HG02973 (cell line): ENCODE measurements around the gene ARHGAP28.
"Not testable (repeated sequence)": the region's sequence is repeated elsewhere in the genome, so short reads cannot be mapped to it uniquely, and the experiment has no call there.

Experiments used
- ATAC-seq: cut with Tn5 transposase; IDR thresholded peaks from one replicate; pipeline ENCODE4 v1.9.1; 2021; ENCODE audit warnings: moderate library complexity; ENCODE audit not compliant: unreplicated experiment

The ARHGAP28 gene

GRCh38 chr18:6807515-6808257 is 78.2 kb downstream of the ARHGAP28 start:
- no peak for ATAC-seq

DNA sequence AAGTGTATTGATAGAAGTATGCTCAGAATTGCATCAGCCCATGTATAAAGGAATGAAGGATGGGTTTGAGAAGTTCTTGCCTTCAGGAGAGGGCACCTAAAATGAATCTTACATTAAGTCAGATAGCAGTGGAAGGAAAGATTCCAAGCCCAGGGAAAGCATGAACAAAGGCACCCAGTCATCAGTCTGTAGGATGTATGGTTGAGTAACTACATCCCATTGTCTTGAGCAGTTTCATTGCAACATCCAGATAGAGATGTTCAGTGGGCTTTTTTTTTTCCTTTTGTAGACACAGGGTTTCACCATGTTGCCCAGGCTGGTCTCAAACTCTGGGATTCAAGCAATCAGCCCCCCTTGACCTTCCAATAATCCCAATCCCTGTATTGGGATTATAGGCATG is 80.7 kb downstream of the ARHGAP28 start:
- ATAC-seq = no peak

DNA sequence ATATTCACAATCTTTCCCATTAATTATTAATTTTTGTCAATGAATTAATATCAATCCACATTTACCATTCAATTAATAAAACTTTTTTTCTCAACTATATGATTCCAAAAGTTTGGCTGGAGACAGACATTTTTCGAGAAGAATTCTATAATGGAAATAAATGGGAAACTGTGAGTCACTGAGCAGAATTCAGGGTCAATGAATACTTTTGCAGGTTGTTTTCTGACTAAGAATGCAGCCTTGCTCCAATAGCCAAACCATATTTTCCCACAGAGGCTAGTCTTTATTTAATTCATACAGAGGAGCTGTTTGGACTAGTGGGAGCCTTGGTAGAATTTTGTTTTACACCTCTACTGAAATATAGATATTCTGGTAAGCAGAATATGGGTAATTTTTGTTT is 82.3 kb downstream of the ARHGAP28 start:
- ATAC-seq = no peak

- no peak for ATAC-seq
These were observed 85.4 kb downstream of the ARHGAP28 start for GRCh38 chr18:6814882-6815425.

- no peak for ATAC-seq
These were observed 86.6 kb downstream of the ARHGAP28 start for GRCh38 chr18:6816154-6816553.

DNA sequence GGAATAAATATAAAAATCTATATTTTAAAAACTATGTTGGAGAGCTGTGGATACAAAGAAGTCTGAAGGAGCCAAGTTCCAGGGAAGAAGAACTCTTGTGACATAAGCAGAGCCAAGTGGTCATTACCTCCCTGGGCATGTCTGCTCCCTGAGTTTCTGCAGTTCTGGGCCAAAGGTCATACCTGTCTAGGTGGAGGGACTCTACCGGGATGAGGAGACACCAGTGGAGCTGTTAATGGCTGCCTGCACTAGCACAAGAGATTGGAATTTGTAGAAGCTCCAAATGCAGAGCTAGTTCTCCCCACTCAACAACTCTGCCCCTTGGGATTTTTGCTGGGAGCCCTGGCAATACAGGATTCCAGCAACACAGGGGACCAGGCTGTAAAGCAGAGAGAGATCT is 89.8 kb downstream of the ARHGAP28 start:
- no peak for ATAC-seq

DNA sequence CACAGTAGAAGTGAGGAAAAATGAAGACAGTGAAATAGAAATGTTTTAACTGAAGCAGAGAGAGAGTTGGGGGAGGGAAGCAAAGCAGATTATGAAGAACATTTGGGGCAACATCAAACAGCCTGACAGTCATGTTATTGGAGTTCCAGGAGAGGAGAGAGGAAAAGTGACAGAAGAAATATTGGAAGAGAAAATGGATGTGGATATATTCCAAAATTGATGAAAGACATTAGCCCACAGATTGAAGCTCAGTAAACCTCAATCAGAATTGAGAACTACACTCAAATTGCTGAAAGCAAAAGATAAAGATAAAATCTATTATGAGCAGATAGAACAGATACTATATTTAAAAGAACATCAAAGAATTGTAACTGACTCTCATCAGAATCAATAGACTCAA is 90.8 kb downstream of the ARHGAP28 start:
- ATAC-seq = no peak

DNA sequence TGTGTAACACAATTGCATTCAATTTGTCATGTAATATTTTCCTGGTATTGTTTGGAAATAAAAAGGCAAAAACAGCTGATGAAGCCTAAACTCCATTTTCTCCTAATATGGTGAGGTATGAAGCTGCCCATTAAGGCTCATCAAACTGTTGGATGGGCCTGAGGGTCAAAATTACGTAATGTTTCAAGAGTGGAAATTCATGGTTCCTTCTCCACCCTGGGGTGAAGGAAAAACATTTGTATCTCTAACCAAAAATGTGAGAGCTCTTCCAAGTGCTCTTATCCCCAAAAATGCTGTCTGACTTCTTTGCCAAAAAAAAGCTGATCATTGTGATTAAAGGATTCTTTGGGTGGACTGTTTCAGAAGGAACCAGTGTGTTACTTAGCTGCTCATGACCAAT is 91.8 kb downstream of the ARHGAP28 start:
- no peak for ATAC-seq

DNA sequence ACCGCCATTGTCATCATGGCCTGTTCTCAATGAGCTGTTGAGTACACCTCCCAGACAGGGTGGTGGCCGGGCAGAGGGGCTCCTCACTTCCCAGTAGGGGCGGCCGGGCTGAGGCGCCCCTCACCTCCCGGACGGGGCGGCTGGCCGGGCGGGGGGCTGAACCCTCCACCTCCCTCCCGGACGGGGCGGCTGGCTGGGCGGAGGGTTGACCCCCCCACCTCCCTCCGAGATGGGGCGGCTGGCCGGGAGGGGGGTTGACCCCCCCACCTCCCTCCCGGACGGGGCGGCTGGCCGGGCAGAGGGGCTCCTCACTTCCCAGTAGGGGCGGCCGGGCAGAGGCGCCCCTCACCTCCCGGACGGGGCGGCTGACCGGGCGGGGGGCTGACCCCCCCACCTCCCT is 97.6 kb downstream of the ARHGAP28 start:
- ATAC-seq = not testable (repeated sequence)

GRCh38 chr18:6827566-6827965 is 98.0 kb downstream of the ARHGAP28 start:
- ATAC-seq = not testable (repeated sequence)

DNA sequence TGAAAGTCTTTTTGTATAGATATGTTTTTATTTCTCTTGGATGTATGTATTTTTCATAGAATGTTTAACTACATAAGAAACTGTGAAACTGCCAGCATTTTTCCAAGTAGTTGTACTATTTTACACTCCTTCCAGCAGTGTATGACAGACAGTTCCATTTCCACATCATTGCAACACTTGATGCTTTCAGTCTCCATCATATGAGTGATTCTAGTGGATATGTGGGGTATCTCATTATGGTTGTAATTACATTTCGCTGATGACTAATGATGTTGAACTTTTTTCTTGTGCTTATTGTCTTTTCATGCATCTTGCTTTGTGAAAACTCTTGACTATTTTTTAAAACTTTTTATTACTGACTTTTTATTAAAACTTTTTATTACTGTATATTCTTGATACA is 101.4 kb downstream of the ARHGAP28 start:
- no peak for ATAC-seq

- no peak for ATAC-seq
These were observed 105.8 kb downstream of the ARHGAP28 start for GRCh38 chr18:6835345-6835744.

- no peak for ATAC-seq
These were observed 106.8 kb downstream of the ARHGAP28 start for GRCh38 chr18:6836331-6836730.

- no peak for ATAC-seq
These were observed 108.4 kb downstream of the ARHGAP28 start for GRCh38 chr18:6837904-6838303.

- ATAC-seq = no peak
These were observed 112.6 kb downstream of the ARHGAP28 start for GRCh38 chr18:6842081-6842480.

- ATAC-seq = no peak
These were observed 113.8 kb downstream of the ARHGAP28 start for GRCh38 chr18:6843308-6843707.

- ATAC-seq = not testable (repeated sequence)
These were observed 116.0 kb downstream of the ARHGAP28 start for GRCh38 chr18:6845521-6845920.

DNA sequence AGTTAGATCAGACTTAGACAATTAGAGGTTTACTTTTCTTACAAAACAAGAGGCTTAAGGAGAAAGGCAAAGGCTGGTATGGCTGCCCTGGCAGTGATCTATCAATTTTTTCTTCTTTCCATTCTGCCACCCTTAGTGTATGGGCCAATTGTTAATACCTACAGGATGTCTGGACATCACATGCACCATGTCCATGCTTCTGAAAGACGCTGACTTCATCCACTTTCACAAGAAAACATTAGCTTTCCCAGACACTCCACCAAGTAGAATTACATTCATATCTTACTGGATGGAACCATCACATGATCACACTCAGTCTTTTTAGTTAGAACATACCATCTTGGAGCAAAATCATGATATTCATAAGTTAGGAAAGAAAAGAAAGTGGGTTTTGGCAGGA is 120.9 kb downstream of the ARHGAP28 start:
- no peak for ATAC-seq

DNA sequence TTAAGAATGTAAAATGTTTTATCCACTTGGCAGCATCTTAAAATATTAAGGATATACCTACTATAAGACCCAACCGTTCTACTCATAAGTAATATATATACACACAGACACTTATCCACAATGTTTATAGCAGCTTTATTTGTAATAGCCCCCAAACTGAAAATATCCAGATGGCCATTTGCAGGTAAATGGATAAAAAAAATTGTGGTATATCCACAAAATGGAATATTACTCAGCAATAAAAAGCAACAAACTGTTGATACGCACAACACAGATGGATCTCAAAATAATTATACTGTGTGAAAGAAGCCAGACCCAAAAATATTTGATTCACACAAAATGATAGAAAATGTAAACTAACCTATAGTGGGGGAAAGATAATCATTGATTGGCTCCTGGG is 122.0 kb downstream of the ARHGAP28 start:
- no peak for ATAC-seq

DNA sequence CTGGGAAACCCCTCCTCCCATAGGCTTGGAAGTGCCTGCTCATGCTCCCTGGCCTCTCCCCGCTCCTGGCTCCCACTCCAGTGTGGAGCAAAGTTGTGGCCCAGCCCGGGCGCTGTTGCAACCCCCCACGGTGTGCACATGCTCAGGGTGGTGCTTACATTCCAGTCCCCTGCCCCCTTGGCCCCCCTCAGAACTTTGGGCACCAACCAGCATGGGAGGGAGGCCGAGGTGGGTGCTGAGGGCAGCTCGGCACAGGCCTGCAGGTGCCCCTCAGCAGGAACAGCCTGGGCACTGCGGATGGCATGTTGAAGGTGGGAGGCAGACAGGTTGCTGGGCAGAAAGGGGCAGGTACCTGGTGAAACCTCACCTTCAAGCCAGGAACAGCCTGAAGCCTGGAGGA is 125.3 kb downstream of the ARHGAP28 start:
- no peak for ATAC-seq

- no peak for ATAC-seq
These were observed 126.3 kb downstream of the ARHGAP28 start for GRCh38 chr18:6855767-6856166.

- no peak for ATAC-seq
These were observed 127.8 kb downstream of the ARHGAP28 start for GRCh38 chr18:6857300-6857699.
